ENCODE results near the gene ARHGEF37.
"Not testable (repeated sequence)": the region's sequence is repeated elsewhere in the genome, so short reads cannot be mapped to it uniquely, and the experiment has no call there.

The ARHGEF37 gene

GRCh38 chr5:149640350-149640999, 59.2 kb downstream of the ARHGEF37 start:
- H3K4me1 Mint-ChIP-seq, result peaks cover 6% of the 10 kb centered on the region
- H3K27ac Mint-ChIP-seq, result peak overlapping the region in 1 of 2 donors; percentile 11
- no peak overlapping the region for H3K4me3 Mint-ChIP-seq
- DNase-seq (no peak), ATAC-seq (no peak)
- no peaks in the 10 kb centered on the region for H3K27me3 Mint-ChIP-seq
- no peaks in the 10 kb centered on the region for H3K9me3 Mint-ChIP-seq

DNA sequence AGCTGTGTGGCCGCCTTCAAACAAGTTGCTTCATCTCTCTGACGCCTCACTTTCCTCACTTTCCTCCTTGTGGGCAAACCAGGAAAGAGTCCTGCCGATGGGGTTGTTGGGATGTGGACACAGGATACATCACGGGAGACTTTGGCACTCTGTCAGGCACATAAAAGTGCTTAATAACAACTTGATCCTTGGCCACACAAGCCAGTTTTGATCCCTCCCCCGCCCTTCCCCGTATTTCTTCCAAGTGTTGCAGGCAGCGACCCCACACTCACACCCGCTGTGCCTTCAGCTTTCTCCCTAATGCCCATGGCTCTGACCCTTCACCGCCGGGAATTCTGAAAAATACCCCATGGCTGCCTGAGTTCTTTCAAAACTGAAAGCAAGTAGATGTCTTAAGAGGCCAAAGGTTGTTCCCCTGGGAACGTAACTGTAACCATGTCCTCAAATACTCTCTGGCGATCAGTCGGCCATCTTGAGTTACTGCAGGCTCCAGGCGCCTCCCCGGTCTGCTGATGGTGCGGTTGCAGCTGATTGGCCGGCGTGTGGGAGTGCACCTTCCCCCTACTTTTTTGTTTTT, 59.8 kb downstream of the ARHGEF37 start:
- H3K27me3 Mint-ChIP-seq, result no peaks in the 10 kb centered on the region
- no peak for ATAC-seq
- H3K4me3 Mint-ChIP-seq, result no peak overlapping the region

DNA sequence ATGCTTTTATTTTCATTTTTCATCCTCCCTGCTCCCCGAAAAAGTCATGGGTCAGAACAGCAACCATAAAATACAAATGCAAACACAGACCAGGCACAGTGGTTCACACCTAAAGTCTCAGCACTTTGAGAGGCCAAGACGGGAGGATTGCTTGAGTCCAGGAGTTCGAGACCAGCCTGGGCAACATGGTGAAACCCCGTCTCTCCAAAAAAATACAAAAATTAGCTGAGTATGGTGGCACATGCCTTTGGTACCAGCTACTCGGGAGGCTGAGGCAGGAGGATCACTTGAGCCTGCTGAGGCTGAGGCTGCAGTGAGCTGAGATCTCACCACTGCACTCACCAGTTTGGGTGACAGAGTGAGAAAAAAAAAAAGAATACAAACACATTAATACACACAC, 60.3 kb downstream of the ARHGEF37 start:
- H3K9me3 Mint-ChIP-seq, result no peaks in the 10 kb centered on the region
- no peak for ATAC-seq
- peaks cover 9% of the 10 kb centered on the region for H3K4me1 Mint-ChIP-seq
- no peak overlapping the region for H3K27ac Mint-ChIP-seq
- H3K27me3 Mint-ChIP-seq, result no peaks in the 10 kb centered on the region
- no peak for DNase-seq
- no peak overlapping the region for H3K4me3 Mint-ChIP-seq

More for the DNA sequence above, 59.8 kb downstream of the ARHGEF37 start:
- Mint-ChIP-seq H3K27ac (no peak overlapping the region), H3K4me1 (peaks cover 6% of the 10 kb centered on the region), H3K9me3 (no peaks in the 10 kb centered on the region)
- DNase-seq, result no peak

- H3K4me1 Mint-ChIP-seq, result peaks cover 11% of the 10 kb centered on the region
- H3K27ac Mint-ChIP-seq, result no peak overlapping the region
- no peak overlapping the region for H3K4me3 Mint-ChIP-seq
- no peaks in the 10 kb centered on the region for H3K9me3 Mint-ChIP-seq
- no peak for ATAC-seq
- DNase-seq, result no peak
- no peaks in the 10 kb centered on the region for H3K27me3 Mint-ChIP-seq
Observed at GRCh38 chr5:149643781-149644180, 62.5 kb downstream of the ARHGEF37 start.

GRCh38 chr5:149644629-149645028, 63.3 kb downstream of the ARHGEF37 start:
- Mint-ChIP-seq H3K4me3 (no peak overlapping the region), H3K27ac (peak overlapping the region in 1 of 2 donors; percentile 6), H3K4me1 (peaks cover 11% of the 10 kb centered on the region), H3K27me3 (no peaks in the 10 kb centered on the region), H3K9me3 (no peaks in the 10 kb centered on the region)
- no peak for ATAC-seq
- DNase-seq, result no peak

DNA sequence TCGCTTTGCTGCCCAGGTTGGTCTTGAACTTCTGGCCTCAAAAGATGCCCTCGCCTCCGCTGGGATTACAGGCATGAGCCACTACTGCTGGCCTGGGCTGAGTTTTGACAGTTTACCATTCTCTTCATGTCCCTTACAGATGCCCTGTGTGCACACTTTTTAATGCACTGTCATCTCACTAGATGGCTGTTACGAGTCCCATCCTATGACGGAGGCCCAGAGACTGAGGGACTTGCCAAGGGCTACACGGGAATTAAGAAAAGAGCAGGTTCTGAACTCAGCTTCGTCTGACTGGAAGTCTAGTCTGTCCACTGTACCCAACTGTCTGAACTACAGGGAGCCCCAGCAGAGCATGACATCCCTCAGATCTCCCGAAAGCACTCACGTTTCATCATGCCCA, 63.9 kb downstream of the ARHGEF37 start:
- Mint-ChIP-seq H3K9me3 (no peaks in the 10 kb centered on the region), H3K27ac (no peak overlapping the region), H3K27me3 (no peaks in the 10 kb centered on the region), H3K4me3 (no peak overlapping the region), H3K4me1 (peaks cover 11% of the 10 kb centered on the region)
- DNase-seq, result no peak
- no peak for ATAC-seq

DNA sequence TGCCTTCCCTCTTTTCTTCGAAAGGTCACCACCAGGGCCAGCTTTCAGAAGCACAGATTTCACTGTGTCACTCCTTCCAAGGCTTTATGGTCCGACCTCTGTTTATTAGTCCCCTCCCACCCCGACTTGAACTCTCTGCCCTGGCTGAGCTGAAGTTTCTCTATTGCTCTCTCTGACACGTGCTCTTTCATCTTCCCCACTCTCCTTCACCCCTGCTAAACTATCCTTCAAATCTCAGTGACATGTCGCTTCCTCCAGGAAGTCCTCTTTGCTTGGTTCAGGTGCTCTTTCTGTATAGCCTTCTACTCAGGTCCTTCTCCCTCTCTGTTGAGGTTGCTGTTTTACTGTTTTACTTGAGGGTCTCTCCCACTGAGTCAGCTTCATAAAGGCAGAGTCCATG, 64.4 kb downstream of the ARHGEF37 start:
- H3K27ac Mint-ChIP-seq, result no peak overlapping the region
- H3K27me3 Mint-ChIP-seq, result no peaks in the 10 kb centered on the region
- H3K9me3 Mint-ChIP-seq, result no peaks in the 10 kb centered on the region
- DNase-seq (no peak), ATAC-seq (no peak)
- no peak overlapping the region for H3K4me3 Mint-ChIP-seq
- peaks cover 11% of the 10 kb centered on the region for H3K4me1 Mint-ChIP-seq

- Mint-ChIP-seq H3K4me3 (peak overlapping the region in 1 of 2 donors; percentile 11), H3K4me1 (peaks cover 11% of the 10 kb centered on the region), H3K9me3 (no peaks in the 10 kb centered on the region), H3K27ac (peak overlapping the region in 1 of 2 donors; percentile 90), H3K27me3 (no peaks in the 10 kb centered on the region)
- DNase-seq (peak; percentile 47 to 48), ATAC-seq (peak; percentile 55)
Observed at GRCh38 chr5:149646564-149646963, 65.3 kb downstream of the ARHGEF37 start.

DNA sequence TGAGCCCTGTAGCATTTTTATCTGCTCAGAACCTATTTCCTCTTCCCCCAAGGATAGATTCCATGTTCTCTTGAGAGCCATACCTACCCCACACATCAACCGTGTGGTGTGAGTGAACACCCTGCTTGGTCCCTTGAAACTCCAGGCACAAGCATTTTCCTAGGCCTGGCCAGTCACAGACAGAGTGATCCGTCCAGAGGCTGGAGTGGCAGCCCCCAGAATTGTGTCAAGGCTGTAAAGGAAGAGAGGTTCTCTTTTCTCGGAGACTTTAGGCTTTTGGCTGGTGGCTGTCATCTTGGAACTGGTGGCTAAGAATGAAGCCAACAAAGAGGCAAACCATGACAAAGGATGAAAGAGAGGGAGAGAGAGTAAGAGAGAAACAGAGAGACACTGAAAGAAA, 66.0 kb downstream of the ARHGEF37 start:
- H3K27me3 Mint-ChIP-seq, result no peaks in the 10 kb centered on the region
- H3K4me3 Mint-ChIP-seq, result no peak overlapping the region
- no peak for DNase-seq
- no peak for ATAC-seq
- H3K27ac Mint-ChIP-seq, result no peak overlapping the region
- no peaks in the 10 kb centered on the region for H3K9me3 Mint-ChIP-seq
- peaks cover 11% of the 10 kb centered on the region for H3K4me1 Mint-ChIP-seq

DNA sequence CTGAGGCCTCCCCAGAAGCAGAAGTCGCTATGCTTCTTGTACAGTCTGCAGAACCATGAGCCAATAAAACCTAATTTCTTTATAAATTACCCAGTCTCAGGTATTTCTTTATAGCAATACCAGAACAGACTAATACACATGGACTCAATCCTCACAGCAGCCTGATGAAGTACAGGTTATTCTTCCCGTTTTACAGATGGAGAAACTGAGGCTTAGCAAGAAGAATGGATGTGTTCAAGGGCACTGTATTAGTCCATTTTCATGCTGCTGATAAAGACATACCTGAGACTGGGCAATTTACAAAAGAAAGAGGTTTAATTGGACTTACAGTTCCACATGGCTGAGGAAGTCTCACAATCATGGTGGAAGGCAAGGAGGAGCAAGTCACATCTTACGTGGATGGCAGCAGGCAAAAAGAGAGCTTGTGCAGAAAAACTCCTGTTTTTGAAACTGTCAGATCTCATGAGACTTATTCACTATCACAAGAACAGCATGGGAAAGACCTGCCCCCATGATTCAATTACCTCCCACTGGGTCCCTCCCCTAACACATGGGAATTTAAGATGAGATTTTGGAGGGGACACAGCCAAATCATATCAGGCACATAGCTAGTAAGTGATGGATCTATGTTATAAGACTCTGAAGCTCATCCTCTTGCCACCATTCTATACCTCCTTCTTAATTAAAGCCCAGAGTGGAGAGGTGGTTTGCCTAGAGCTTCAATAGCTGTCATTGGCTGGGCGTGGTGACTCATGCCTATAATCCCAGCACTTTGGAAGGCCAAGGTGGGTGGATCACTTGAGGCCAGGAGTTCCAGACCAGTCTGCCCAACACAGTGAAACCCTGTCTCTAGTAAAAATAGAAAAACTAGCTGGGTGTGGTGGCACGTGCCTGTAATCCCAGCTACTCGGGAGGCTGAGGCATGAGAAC, 67.4 kb downstream of the ARHGEF37 start:
- peaks cover 11% of the 10 kb centered on the region for H3K4me1 Mint-ChIP-seq
- not testable (repeated sequence) for H3K27ac Mint-ChIP-seq, H3K9me3 Mint-ChIP-seq, H3K4me3 Mint-ChIP-seq, H3K27me3 Mint-ChIP-seq
- DNase-seq (peak in 1 of 2 donors; percentile 28), ATAC-seq (peak; percentile 60)

DNA sequence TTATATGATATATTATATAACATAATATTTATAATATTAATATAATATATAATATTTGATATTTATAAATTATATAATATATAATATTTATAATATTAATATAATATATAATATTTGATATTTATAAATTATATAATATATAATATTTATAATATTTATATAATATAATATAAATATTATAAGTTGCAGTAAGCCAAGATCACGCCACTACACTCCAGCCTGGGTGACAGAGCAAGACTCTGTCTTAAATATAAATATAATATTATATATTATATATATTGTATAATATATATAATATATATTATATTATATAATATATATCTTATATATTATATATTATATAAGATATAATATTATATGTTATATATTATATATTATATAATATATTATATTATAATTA, 68.4 kb downstream of the ARHGEF37 start:
- H3K4me1 Mint-ChIP-seq, result peaks cover 11% of the 10 kb centered on the region
- not testable (repeated sequence) for H3K27ac Mint-ChIP-seq

DNA sequence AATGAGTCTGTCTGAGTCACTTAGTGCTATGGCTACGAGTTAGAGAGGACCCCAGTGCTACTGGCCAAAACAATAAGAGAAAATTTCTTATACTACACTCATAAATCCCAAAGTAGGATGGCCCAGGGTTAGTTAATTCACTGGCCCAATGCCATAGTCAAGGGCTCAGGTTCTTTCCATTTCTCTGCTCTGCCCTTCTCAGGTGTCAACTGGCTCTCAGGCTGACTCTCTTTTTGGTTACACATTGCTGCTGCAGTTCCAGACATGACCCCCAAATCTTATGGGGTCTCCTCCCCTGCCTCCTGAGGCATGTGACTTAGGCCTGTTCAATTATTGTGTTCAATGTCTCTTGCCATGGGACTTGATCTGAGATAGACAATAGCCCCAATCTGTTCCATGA, 70.4 kb downstream of the ARHGEF37 start:
- Mint-ChIP-seq H3K4me3 (no peak overlapping the region), H3K9me3 (peaks cover 3% of the 10 kb centered on the region in 2 donors), H3K27me3 (no peaks in the 10 kb centered on the region), H3K27ac (no peak overlapping the region), H3K4me1 (peaks cover 6% of the 10 kb centered on the region)
- ATAC-seq (peak; percentile 79), DNase-seq (peak; percentile 16 to 58)

More for the DNA sequence above, 68.4 kb downstream of the ARHGEF37 start:
- DNase-seq, ATAC-seq, H3K4me3 Mint-ChIP-seq, H3K27me3 Mint-ChIP-seq, H3K9me3 Mint-ChIP-seq: not testable (repeated sequence)

DNA sequence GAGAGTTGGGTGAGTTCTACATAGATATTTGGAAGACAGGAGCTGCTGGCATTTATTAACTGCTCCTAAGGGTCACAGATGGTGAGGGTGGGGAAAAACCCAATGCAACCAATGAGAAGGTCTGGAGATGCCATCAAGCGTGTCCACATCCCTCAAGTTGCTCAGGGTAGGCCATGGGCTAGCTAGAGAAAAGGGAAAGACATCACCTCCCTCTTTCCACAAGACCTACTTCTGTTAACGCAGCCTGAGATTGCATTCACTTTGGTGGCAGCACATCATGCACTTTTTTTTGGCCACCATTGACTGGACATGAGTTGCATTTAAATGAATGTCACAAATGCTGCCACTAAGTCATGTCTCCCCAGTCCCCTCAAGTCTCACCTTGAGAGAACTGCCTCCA, 71.4 kb downstream of the ARHGEF37 start:
- no peak for ATAC-seq
- peaks cover 9 to 13% of the 10 kb centered on the region in 2 donors for H3K9me3 Mint-ChIP-seq
- H3K4me1 Mint-ChIP-seq, result no peaks in the 10 kb centered on the region
- peaks cover 7% of the 10 kb centered on the region for H3K27me3 Mint-ChIP-seq
- no peak overlapping the region for H3K4me3 Mint-ChIP-seq
- H3K27ac Mint-ChIP-seq, result no peak overlapping the region
- no peak for DNase-seq

DNA sequence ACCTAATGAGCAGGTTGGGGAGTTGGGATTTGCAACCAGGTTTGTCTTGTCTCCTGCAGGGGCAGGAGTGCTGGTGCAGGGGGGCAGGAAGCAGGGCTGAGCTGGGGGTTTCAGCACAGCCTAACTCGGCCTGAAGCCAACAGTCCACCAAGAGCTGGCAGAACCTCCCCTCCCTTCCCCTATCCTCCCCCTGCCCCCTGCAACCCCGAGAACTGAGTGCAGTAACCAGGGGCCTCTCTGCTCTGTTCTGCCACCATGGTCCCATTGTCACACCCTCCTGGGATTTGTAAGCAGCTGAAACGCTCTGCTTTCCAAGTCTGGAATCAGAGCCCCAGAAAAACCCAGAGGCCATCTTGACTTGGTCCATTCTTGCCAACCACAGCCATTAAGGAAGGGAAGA, 72.9 kb downstream of the ARHGEF37 start:
- H3K27ac Mint-ChIP-seq, result no peak overlapping the region
- DNase-seq (no peak), ATAC-seq (no peak)
- peaks cover 11% of the 10 kb centered on the region for H3K27me3 Mint-ChIP-seq
- H3K4me1 Mint-ChIP-seq, result no peaks in the 10 kb centered on the region
- H3K9me3 Mint-ChIP-seq, result peaks cover 9 to 14% of the 10 kb centered on the region in 2 donors
- H3K4me3 Mint-ChIP-seq, result no peak overlapping the region

- peak overlapping the region in 1 of 2 donors; percentile 9 for H3K27ac Mint-ChIP-seq
- H3K4me1 Mint-ChIP-seq, result no peaks in the 10 kb centered on the region
- DNase-seq (no peak), ATAC-seq (no peak)
- peaks cover 11% of the 10 kb centered on the region for H3K27me3 Mint-ChIP-seq
- no peak overlapping the region for H3K4me3 Mint-ChIP-seq
- peaks cover 9 to 14% of the 10 kb centered on the region in 2 donors for H3K9me3 Mint-ChIP-seq
Observed at GRCh38 chr5:149654883-149655505, 73.7 kb downstream of the ARHGEF37 start.

All from stimulated activated naive CD8-positive, alpha-beta T cell treated with anti-CD3 and anti-CD28 coated beads, Interleukin-15, amount 100 ng/mL, for 72 hours (primary cell).